GM21576 (cell line): ENCODE data around the gene SLC25A22.

Source experiments
- ATAC-seq: cut with Tn5 transposase; IDR thresholded peaks from one replicate; pipeline ENCODE4 v1.9.1; 2021; ENCODE audit warnings: mild to moderate bottlenecking, moderate library complexity; ENCODE audit not compliant: unreplicated experiment

Gene SLC25A22

GRCh38 chr11:761526-762108 lies 36.5 kb downstream of the SLC25A22 start:
- ATAC-seq, result no peak

- ATAC-seq, result no peak
Observed at GRCh38 chr11:760236-760635, 37.8 kb downstream of the SLC25A22 start.

GRCh38 chr11:749731-750130 lies 48.4 kb downstream of the SLC25A22 start:
- ATAC-seq, result no peak

GRCh38 chr11:748007-748359 lies 50.1 kb downstream of the SLC25A22 start:
- peak; percentile 20 for ATAC-seq

GRCh38 chr11:747158-748006 lies 50.7 kb downstream of the SLC25A22 start, which contains the start of gene TALDO1:
TSS of gene TALDO1 (plus strand) at chr11:747464. CDS start at chr11:747482, 18 bp downstream.
- peak; percentile 87 for ATAC-seq

GRCh38 chr11:746289-747157 lies 51.6 kb downstream of the SLC25A22 start:
- peak; percentile 20 for ATAC-seq

GRCh38 chr11:745428-745827 lies 52.7 kb downstream of the SLC25A22 start:
- no peak for ATAC-seq

- no peak for ATAC-seq
Observed at GRCh38 chr11:742571-743201, 55.4 kb downstream of the SLC25A22 start.

GRCh38 chr11:742156-742546 lies 55.9 kb downstream of the SLC25A22 start:
- ATAC-seq, result no peak
